HTR-8/SVneo (cell line): Measurements from ENCODE around the gene CDH4.

ENCODE experiments used
- DNase-seq: peaks from one replicate; pipeline ENCODE4 v3.0.0; 2011; ENCODE audit warnings: low spot score, mixed read lengths; ENCODE audit not compliant: insufficient read length
- FAIRE-seq: peaks from 2 replicates; lab custom pipeline; 2011; peaks lifted over from hg19 to GRCh38; lab: Jason Lieb, UNC

The CDH4 gene

DNA sequence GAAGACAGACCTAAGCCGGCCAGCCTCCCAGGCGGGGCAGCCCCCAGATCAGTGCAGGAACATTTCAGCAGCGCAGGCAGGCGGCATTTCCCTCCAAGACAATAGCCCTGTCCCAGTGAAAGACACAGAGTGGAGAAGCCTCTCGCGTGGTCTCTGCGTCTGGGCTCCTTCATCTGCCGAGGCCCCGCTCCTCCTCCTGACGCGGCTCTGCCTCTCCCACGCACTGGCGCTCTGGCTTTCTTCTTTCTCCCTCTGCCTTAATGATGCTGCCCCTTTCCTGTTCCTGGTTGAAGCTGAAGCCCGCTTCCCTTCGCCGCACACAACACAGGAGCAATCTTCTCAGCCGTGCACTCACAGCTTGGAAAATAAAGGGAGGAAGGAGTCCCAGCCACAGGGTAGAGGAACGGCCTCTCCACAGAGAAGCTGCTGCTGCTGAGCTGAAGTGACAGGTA lies 347.5 kb downstream of the CDH4 start:
- DNase-seq (no peak), FAIRE-seq (no peak)

DNA sequence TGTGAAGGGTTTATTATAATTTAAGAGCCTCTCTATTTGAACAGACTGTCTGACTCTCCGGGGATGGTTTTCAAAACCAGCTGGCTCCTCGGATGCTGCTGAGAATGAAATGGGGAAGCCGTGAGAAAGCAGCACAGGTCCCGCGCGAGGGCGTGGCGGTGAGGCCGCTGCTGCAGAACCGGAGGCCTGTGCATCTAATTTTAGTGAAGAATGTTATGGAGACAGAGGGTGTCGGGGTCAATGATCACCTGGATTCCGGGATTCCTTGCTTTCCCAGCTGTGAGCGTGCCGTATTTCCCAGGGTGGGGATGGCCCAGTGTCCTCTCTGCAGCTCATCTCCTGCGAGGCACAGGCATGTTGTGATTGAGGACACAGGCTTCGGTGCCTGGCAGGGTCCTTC lies 348.0 kb downstream of the CDH4 start:
- FAIRE-seq: no peak
- DNase-seq: no peak

DNA sequence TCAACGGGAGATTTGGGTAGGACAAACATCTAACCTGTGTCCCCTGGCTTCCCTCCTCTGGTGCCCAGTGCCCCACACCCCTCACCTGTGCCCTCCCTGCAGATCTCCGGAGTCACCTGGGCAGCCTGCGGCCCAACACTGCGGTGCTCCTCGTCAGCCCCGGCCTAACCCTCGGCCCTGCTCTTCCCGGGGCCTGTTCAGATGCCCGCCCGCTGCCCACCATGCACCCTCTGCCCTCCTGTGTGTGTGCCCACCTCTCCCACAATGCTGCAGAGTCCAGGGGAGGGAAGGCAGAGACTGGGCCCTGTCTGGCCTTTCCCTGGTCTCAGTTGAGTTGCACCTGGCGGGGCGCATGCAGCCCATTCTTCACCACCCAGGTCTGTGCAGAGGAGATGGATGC lies 349.3 kb downstream of the CDH4 start:
- DNase-seq (no peak), FAIRE-seq (no peak)

DNA sequence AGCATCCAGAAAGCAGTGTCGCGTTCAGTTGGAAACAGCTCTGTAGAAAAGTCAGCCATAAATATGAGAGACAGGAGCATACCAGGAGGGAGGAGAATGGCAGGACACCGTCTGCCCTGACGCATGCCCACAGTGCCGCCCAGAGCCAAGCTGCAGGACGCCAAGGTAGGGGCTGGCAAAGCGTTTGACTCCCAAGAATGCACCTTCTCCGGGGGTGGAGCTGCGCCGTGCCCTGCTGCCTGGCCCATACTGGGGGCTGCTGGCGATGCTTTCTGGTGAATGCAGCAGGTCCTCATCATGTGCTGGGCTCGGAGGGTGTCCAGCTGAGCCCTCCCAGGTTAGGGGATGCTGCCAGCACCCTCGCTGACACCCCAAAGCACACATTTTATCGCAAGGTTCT lies 349.8 kb downstream of the CDH4 start:
- FAIRE-seq (peak; percentile 46), DNase-seq (no peak)

DNA sequence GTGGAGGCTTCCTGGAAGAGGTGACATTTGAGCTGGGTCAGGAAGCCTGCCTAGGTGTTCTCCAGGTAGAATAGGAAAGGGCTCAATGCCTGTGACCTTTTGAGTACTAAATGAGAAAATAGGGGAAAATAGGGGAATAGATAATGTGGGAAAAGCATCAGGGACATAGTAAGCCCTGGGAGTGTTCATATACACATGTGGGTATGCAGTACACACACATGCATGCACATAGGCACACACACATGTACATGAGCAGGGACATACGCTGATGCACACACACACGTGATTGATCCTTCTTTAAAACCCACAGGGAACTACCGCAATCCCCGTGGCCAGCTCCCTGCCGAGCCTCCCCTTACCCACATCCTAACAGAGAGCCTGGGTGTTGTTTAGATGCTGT lies 351.7 kb downstream of the CDH4 start:
- FAIRE-seq (no peak), DNase-seq (no peak)

DNA sequence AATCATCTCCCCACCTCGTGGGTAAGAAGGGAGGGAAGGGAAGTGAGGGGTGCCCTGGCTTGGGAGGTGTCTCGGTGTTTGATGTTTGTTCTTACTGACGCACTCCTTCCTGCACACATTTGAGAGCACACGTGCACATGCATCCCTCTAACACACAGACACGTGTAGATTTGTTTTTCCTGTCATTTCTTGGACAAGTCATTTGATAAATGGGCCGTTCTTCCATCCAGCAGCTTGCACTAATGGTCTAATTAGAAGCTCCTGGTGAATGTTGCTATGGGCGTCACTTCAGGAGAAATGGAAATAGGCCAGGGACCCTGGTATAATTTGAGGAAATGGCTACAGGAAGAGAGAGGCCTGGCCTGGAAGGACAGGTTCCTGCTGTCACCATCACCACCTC lies 352.5 kb downstream of the CDH4 start:
- DNase-seq (no peak), FAIRE-seq (peak; percentile 90)

DNA sequence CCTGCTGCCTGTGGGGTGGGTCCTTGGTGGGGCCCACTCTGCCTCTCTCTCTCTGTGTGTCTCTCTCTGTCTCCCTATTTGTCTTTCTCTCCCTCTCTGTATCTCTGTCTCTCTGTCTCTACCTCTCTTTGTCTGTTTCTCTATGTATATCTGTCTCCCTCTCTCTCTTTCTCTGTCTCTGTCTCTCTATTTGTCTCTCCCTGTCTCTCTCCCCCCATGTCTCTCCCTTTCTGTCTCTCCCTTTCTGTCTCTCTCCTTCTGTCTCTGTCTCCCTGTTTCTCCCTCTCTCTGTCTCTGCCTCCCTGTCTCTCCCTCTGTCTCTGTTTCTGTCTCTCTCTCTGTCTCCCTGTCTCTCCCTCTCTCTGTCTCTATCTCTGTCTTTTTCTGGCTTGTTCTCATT lies 353.2 kb downstream of the CDH4 start:
- FAIRE-seq (no peak), DNase-seq (no peak)

DNA sequence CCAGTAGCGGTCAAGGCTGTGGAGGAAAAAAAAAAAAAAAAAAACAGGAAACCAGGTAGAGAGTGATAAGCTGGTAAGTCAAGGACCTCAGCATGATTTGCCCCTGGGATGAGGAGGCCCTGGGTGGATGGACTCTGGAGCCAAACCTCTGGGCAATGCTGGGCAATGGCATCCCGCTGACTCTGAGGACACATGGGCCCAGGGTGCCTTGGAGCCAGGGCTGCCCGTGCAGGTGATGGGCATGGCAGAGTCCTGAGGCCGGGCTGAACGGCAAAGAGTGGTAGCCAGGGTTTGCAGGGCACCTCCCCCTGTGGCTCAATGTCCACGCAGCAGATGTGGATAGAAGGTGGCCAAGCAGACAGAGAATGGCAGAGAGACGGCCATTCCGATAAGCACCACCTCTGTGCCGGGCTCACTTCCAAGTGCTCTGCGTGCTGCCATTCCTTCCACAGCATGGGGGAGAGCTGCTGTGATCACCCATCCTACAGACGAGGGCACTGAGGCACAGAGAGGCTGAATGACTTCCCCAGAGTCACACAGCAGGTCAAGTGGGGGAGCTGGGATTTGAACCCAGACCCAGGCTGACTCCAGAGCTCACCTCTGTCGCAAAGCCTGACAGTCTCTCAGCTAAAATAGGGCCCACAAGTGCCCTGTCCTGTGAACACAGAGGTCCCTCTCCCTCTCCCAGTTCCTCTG lies 353.9 kb downstream of the CDH4 start:
- DNase-seq (no peak), FAIRE-seq (no peak)

DNA sequence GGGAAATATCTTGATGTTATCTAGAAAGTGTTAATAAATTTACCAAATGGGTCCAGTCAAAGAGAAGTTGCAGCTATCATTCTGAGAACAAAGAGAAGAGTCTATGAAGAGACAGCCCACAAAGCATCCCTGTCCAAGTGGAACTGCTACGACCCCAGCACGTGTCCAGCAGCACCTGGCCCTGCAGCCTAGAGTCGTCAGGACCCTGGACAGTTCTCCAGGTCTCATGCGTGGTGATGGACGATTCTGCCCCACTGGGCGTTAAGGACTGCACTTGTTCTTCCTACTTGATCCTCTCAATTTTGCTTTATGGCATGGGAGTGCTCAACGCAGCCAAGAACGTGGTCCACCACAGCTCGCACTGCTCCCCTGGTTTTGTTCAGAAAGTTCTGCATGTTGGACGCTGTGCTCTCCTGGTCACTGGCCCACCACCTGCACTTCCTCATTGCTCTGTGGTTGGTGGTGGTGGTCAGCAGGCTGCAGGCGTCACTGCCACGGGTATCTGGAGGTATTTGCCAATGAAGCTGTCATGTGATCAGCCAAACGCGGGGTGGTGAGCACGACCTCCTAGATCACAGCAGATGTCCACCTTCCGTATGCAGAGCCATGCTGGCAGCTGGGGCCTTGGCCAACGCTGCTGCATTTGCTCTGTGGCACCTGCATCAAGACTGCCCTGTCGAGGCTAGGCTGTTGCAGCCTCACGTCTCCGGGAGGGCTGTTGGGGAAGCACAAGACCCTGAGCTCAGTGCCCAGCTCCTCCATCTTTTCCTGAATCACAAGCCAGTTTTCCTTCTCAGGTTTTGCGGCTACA lies 356.4 kb downstream of the CDH4 start:
- DNase-seq: peak; percentile 72
- FAIRE-seq: peak; percentile 87

DNA sequence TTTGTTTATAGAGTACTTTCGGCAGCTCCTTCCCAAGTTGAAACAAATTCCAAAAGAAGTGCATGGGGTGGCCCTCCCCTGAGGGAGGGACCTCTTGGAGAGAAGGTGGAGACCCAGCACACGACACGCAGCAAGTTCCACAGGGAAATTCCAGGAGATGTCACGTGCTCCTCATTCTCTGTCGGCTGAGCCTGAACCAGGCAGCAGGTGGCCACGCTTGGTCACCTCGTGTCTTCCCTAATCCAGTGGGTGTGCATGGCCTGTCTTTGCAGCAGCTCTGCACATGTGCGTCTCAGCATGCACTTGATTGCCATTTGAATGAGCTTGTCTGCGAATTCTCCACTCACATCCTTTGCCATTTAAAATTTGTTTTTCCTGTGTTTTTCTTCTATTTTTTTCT lies 357.4 kb downstream of the CDH4 start:
- FAIRE-seq (peak; percentile 52), DNase-seq (no peak)

DNA sequence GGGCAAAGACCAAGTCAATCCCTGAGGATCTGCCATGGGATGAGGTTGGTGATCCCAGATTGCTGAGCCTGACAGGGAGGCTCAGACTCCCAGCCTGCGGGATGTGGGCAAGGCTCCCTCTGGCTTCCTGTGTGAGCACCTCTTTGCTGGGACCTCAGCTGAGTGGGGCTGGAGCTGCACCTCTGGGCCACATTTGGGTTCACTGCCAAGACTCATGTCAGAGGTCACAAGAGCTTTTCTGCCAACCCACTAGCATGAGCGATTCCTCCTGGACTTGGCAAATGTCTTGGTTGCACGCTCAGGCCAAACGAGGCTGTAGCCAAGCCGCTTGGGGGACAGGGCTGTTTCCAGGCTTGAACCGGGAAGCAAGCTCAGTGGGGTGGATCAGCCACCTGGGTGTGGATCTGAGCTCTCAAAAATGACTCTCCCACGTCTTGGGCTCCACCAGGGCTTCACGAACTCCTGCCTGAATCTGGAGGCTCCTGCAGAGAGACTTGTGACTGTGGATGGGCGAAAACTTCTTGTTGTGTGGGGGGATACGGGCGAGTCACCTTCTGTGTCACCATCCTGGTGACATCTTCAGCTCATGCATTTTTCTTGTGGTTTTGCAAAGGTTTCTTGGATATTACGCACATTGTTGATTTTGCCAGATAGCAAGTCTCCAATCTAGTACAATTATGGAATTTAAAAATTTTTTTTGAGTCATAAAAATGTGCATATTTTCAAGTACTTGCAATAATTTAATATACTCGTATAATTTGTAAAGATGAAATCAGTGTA lies 359.5 kb downstream of the CDH4 start:
- DNase-seq: no peak
- peak; percentile 13 for FAIRE-seq

DNA sequence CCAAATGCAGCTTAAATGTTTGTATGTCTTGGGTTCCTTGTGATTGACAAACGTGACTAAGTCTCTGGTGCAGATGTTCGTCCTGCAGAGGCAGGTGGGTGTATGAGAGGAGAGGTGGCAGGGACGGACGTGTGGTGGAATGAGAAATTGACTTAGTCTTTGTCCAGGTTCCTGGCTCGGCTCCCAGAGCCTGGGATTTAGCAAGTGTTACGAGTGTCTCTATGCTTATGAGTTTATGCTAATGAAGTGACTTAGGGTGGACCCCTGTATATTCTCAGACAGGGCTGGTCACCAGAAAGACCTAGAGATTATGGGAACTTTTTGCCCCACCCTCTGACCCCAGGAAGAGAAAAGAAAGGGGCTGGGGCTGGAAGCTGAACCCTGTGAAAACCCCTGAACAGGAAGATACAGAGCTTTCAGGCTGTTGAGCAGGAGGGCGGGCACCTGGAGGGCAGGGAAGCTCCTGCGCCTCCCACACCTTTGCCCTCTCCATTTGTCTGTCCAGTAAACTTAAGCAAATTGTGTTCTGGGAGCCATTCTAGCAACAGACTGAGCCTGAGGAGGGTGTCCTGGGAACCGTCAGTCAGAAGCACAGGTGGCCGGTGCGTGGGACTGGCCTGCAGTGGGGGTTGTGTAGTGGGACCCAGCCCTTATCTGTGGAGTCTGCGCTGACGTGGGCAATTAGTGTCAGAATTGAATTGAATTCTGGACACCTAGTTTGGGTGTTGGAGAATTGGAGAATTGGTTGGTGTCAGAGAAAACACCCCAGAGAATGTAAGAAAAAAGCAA lies 362.1 kb downstream of the CDH4 start:
- FAIRE-seq: peak; percentile 48
- no peak for DNase-seq

DNA sequence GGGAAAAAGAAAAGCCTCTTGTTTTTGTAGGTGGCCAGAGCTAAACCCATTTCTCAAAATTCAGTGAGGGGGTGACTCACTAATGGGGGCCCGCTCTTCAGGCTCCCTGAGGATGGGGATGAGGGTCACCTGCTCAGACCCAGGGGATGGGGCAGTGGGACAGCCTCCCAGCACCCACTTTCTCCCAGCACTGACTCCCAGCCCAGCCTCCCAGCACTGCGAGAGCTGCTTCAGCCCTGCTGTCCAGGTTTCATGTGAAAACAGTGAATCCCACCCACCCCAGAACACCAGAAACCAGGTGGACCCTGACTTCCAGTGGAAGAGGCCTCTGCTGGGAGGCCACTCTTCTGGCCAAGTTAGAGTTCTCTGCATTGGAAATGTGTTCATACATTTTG lies 362.6 kb downstream of the CDH4 start:
- DNase-seq: no peak
- no peak for FAIRE-seq

DNA sequence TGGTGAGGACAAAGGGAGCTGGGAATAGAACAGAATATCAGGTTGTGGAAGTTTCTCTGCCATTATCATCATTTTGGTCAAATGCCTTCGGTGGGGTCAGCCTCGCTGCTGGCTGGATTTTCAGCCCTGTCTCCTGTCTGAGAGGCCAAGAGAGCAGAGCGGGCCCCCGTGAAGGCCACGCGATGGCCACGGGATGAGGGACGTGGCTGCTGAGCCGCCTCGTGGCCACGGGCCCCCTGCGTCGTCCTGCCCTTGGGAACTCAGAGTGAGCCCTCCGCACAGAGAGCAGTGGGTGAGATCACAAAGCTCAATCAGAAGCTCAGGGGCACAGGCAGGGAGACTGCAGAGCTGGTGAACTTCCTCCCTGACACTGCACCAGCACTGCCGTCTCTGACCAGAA lies 363.7 kb downstream of the CDH4 start:
- peak; percentile 20 for FAIRE-seq
- DNase-seq: no peak

DNA sequence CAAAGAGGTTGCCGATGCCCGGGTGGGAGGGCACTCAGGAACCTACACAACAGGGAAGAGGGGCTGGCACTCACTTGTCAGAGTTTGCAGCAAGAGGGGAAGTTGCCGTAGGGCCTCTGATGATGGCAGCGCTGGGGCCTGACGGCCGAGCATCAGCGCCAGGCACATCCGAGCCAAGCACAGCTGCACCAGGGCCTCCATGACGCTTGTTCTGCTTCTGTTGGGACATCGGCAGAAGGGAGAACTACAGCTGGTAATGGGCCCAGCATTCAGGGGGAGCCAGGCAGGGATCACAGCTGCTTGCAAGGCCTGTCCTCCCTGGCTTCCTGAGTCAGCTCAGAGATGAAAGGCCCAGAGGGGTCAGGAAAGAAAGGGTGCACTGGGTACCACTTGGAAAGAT lies 367.7 kb downstream of the CDH4 start:
- no peak for FAIRE-seq
- no peak for DNase-seq

DNA sequence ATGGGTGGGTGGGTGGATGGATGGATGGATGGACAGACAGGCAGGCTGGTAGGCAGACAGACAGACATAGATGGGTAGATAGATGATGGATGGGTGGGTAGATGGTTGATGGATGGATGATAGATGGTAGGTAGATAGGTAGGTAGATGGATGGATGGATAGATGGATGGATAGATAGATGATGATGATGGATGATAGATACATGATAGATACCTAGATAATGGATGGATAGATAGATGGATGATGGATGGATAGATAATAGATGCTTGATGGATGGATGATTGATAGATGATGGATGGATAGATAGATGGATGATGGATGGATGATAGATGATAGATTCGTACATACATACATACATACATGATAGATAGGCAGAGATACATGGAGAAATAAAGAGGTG lies 368.1 kb downstream of the CDH4 start:
- no peak for DNase-seq

DNA sequence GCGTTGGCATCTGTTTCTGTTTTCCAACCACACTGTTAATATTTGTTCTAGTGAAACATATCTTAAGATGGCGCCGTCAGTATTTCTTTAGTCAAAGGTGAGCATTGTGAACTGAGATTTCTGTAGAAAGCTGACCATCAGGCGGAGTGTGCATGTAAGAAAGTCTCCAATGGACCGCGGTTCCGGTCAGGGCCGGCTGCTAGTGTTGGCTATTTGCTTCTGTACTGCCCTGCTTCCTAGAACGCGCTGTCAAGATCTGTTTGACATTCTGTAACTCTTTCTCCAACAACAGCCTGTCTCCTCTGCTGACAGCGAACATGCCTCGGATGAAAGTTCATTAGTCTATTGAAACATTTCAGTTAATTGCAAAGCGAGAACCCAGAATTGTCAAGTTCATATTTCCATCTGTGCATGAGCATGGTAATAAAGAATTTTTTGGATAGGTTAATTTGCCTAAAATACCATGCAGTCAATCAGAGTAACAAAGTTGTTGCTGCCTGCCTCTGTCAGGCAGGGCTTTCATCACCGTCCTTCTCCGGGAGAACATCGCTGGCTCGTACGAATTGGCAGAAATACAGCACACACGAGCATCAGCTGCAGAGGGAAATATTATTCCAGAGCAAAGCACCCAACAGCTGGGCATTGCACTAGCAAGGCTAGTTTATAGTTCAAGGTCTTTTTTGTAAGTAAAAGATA lies 369.1 kb downstream of the CDH4 start:
- FAIRE-seq (peak; percentile 74), DNase-seq (no peak)

More for the DNA sequence above, 368.1 kb downstream of the CDH4 start:
- FAIRE-seq: peak; percentile 91

DNA sequence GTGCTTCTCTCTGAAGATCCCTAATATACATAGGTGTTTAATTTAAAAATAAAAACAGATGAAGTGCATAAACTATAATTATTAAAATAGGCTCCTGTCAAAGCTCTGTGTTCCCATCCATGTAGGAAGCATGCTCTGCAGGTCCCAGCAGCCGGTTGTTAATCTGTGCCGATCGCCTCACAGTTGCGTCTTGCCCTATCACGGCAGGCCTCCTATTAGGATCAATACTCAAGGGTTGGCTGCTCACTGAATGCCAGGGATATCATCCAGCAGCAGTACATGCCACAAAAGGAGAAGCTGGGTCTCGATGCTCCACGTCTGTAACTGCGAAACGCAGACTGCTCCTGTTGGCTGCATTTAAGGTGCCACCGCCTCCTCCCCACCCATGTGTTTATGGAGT lies 369.8 kb downstream of the CDH4 start:
- DNase-seq (no peak), FAIRE-seq (peak; percentile 73)

DNA sequence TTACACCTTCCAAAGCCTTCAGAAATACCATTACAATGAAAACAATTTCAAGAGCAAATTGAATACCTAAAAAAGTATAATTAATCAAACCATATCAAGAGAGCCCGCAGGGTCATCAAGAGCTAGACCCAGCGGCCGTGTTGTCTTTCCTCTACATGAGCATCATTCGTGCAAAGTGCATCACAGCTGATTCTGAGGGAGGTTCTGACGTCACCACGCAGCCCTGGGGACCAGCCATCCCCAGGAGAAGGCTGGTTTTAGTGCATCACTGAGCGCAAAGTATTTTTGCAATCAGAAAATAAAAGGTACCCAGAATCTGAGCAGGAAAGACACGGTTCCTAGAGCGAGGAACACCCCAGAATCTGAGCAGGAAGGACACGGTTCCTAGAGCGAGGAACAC lies 371.4 kb downstream of the CDH4 start:
- no peak for DNase-seq
- no peak for FAIRE-seq

DNA sequence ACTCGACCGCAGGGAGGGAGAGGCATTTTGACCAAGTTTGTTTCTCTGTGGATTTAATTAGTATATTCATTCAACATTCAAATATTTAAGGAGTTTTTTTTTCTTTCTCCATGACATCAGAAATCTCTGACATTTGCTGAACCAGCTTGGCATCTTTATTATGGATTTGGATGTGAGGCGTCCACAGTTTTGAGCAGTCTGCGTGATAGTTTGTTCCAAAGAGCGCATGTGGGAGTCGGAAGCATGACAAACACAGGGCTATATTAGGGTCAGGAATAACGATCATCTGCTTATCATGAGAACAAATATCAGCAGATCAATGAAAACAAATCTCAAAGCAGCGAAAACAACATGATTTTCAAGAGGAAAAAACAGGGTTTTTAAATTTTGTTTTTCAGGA lies 373.2 kb downstream of the CDH4 start:
- FAIRE-seq (no peak), DNase-seq (no peak)
